ENCODE results near the gene ALG9. TPM values are rescaled to one million over a fixed set of nuclear protein-coding genes. Genes with fewer than 3 reads are reported as not detected.

ALG9 gene
- total RNA-seq, 1 donor from 2014 or later, result 69.4 TPM

GRCh38 chr11:111798279-111798678 is 73.1 kb downstream of the ALG9 start:
- Mint-ChIP-seq H3K4me1 (ENCODE audit: low read depth, unreplicated experiment) (peaks cover 6% of the 10 kb centered on the region), H3K36me3 (ENCODE audit: unreplicated experiment) (no peaks in the 10 kb centered on the region), H3K4me3 (ENCODE audit: unreplicated experiment) (no peak overlapping the region), H3K27ac (ENCODE audit: unreplicated experiment) (no peak overlapping the region), H3K27me3 (ENCODE audit: unreplicated experiment) (peaks cover under 1% of the 10 kb centered on the region), H3K9me3 (ENCODE audit: unreplicated experiment) (peaks cover 2% of the 10 kb centered on the region)
- no peak for TF ChIP-seq CTCF (IDR thresholded peaks at IDR 0.05; ENCODE audit: partially characterized antibody, unreplicated experiment)
- DNase-seq, result no peak

GRCh38 chr11:111797145-111797581 is 74.2 kb downstream of the ALG9 start:
- Mint-ChIP-seq H3K9me3 (ENCODE audit: unreplicated experiment) (peaks cover 2% of the 10 kb centered on the region), H3K4me3 (ENCODE audit: unreplicated experiment) (no peak overlapping the region), H3K27me3 (ENCODE audit: unreplicated experiment) (no peaks in the 10 kb centered on the region), H3K4me1 (ENCODE audit: low read depth, unreplicated experiment) (peaks cover 6% of the 10 kb centered on the region), H3K36me3 (ENCODE audit: unreplicated experiment) (no peaks in the 10 kb centered on the region), H3K27ac (ENCODE audit: unreplicated experiment) (no peak overlapping the region)
- DNase-seq, result no peak
- no peak for TF ChIP-seq CTCF (IDR thresholded peaks at IDR 0.05; ENCODE audit: partially characterized antibody, unreplicated experiment)

- no peak overlapping the region for H3K27ac Mint-ChIP-seq (ENCODE audit: unreplicated experiment)
- no peaks in the 10 kb centered on the region for H3K36me3 Mint-ChIP-seq (ENCODE audit: unreplicated experiment)
- H3K27me3 Mint-ChIP-seq (ENCODE audit: unreplicated experiment), result no peaks in the 10 kb centered on the region
- peaks cover 6% of the 10 kb centered on the region for H3K4me1 Mint-ChIP-seq (ENCODE audit: low read depth, unreplicated experiment)
- no peak for DNase-seq
- no peak overlapping the region for H3K4me3 Mint-ChIP-seq (ENCODE audit: unreplicated experiment)
- H3K9me3 Mint-ChIP-seq (ENCODE audit: unreplicated experiment), result peaks cover 2% of the 10 kb centered on the region
- no peak for TF ChIP-seq CTCF (IDR thresholded peaks at IDR 0.05; ENCODE audit: partially characterized antibody, unreplicated experiment)
Measured at GRCh38 chr11:111796696-111797095, 74.7 kb downstream of the ALG9 start.

- H3K27me3 Mint-ChIP-seq (ENCODE audit: unreplicated experiment), result no peaks in the 10 kb centered on the region
- no peaks in the 10 kb centered on the region for H3K36me3 Mint-ChIP-seq (ENCODE audit: unreplicated experiment)
- no peak for TF ChIP-seq CTCF (IDR thresholded peaks at IDR 0.05; ENCODE audit: partially characterized antibody, unreplicated experiment)
- no peak overlapping the region for H3K4me3 Mint-ChIP-seq (ENCODE audit: unreplicated experiment)
- H3K9me3 Mint-ChIP-seq (ENCODE audit: unreplicated experiment), result peaks cover 2% of the 10 kb centered on the region
- peaks cover 6% of the 10 kb centered on the region for H3K4me1 Mint-ChIP-seq (ENCODE audit: low read depth, unreplicated experiment)
- DNase-seq, result no peak
- no peak overlapping the region for H3K27ac Mint-ChIP-seq (ENCODE audit: unreplicated experiment)
Measured at GRCh38 chr11:111795334-111795985, 75.9 kb downstream of the ALG9 start.

- Mint-ChIP-seq H3K4me1 (ENCODE audit: low read depth, unreplicated experiment) (peaks cover 5% of the 10 kb centered on the region), H3K36me3 (ENCODE audit: unreplicated experiment) (no peaks in the 10 kb centered on the region), H3K27me3 (ENCODE audit: unreplicated experiment) (no peaks in the 10 kb centered on the region), H3K9me3 (ENCODE audit: unreplicated experiment) (peaks cover 2% of the 10 kb centered on the region), H3K27ac (ENCODE audit: unreplicated experiment) (no peak overlapping the region), H3K4me3 (ENCODE audit: unreplicated experiment) (no peak overlapping the region)
- TF ChIP-seq CTCF (IDR thresholded peaks at IDR 0.05; ENCODE audit: partially characterized antibody, unreplicated experiment), result no peak
- DNase-seq, result no peak
Measured at GRCh38 chr11:111793863-111794262, 77.5 kb downstream of the ALG9 start.

Data from glutamatergic neuron (in vitro differentiated cells).